ENCODE data around the gene CCDC117.
"Not testable (repeated sequence)": the region's sequence is repeated elsewhere in the genome, so short reads cannot be mapped to it uniquely, and the experiment has no call there.

CCDC117 gene

GRCh38 chr22:28822930-28823551 is 50.5 kb downstream of the CCDC117 start:
- no peak for DNase-seq (ENCODE audit: low spot score)
- no peak for TF ChIP-seq CTCF (IDR thresholded peaks at IDR 0.05; ENCODE audit: extremely low read depth, insufficient read depth, missing control alignments)
- in situ Hi-C loops (cut with MboI; ENCODE audit: low pct_unique_long_range_greater_than_20kb, low sequenced_read_pairs, unreplicated experiment) = loop anchor here (10.0 kb wide), 1 partner anchor 218 kb away; no protein-coding TSS in a partner anchor

- in situ Hi-C loops (cut with MboI; ENCODE audit: low pct_unique_long_range_greater_than_20kb, low sequenced_read_pairs, unreplicated experiment) = loop anchor here (10.0 kb wide), 1 partner anchor 220 kb away; no protein-coding TSS in a partner anchor
- DNase-seq (ENCODE audit: low spot score) = not testable (repeated sequence)
Measured at GRCh38 chr22:28824455-28824854, 52.0 kb downstream of the CCDC117 start.

GRCh38 chr22:28826430-28826829 is 53.9 kb downstream of the CCDC117 start:
- in situ Hi-C loops (cut with MboI; ENCODE audit: low pct_unique_long_range_greater_than_20kb, low sequenced_read_pairs, unreplicated experiment) = loop anchor here (10.0 kb wide), 1 partner anchor 222 kb away; no protein-coding TSS in a partner anchor
- DNase-seq (ENCODE audit: low spot score) = not testable (repeated sequence)

GRCh38 chr22:28826921-28827320 is 54.4 kb downstream of the CCDC117 start:
- no peak for DNase-seq (ENCODE audit: low spot score)
- TF ChIP-seq CTCF (IDR thresholded peaks at IDR 0.05; ENCODE audit: extremely low read depth, insufficient read depth, missing control alignments) = no peak
- in situ Hi-C loops (cut with MboI; ENCODE audit: low pct_unique_long_range_greater_than_20kb, low sequenced_read_pairs, unreplicated experiment) = loop anchor here (10.0 kb wide), 1 partner anchor 222 kb away; no protein-coding TSS in a partner anchor

- in situ Hi-C loops (cut with MboI; ENCODE audit: low pct_unique_long_range_greater_than_20kb, low sequenced_read_pairs, unreplicated experiment) = loop anchor here (10.0 kb wide), 1 partner anchor 225 kb away; no protein-coding TSS in a partner anchor
- peak; percentile 94 for TF ChIP-seq CTCF (IDR thresholded peaks at IDR 0.05; ENCODE audit: extremely low read depth, insufficient read depth, missing control alignments)
- peak; percentile 79 for DNase-seq (ENCODE audit: low spot score)
Measured at GRCh38 chr22:28829358-28830181, 57.1 kb downstream of the CCDC117 start.

- TF ChIP-seq CTCF (IDR thresholded peaks at IDR 0.05; ENCODE audit: extremely low read depth, insufficient read depth, missing control alignments) = no peak
- DNase-seq (ENCODE audit: low spot score) = no peak
- in situ Hi-C loops (cut with MboI; ENCODE audit: low pct_unique_long_range_greater_than_20kb, low sequenced_read_pairs, unreplicated experiment) = no loop called here
Measured at GRCh38 chr22:28830441-28830840, 57.9 kb downstream of the CCDC117 start.

- in situ Hi-C loops (cut with MboI; ENCODE audit: low pct_unique_long_range_greater_than_20kb, low sequenced_read_pairs, unreplicated experiment) = no loop called here
- TF ChIP-seq CTCF (IDR thresholded peaks at IDR 0.05; ENCODE audit: extremely low read depth, insufficient read depth, missing control alignments) = no peak
- no peak for DNase-seq (ENCODE audit: low spot score)
Measured at GRCh38 chr22:28831140-28832072, 58.9 kb downstream of the CCDC117 start.

Data from GM13977 (cell line).